Osteoblast (primary cell): Measurements from ENCODE around the gene MYO18B. TPM values are rescaled to one million over a fixed set of nuclear protein-coding genes. Genes with fewer than 3 reads are reported as not detected.

Experiments used
- DNase-seq: peaks from one replicate; pipeline ENCODE4 v3.0.0; 2011; ENCODE audit warnings: low spot score, mixed read lengths; ENCODE audit not compliant: insufficient read length; ENCODE audit errors: missing footprints
- H2AFZ ChIP-seq: 2 replicates; pipeline ENCODE4 v1.6.0; 2011; ENCODE audit warnings: mild to moderate bottlenecking, low read length
- H3K27ac ChIP-seq: 2 replicates; pipeline ENCODE4 v1.5.1; 2011; ENCODE audit warnings: mild to moderate bottlenecking, low read depth, low read length, moderate library complexity
- H3K27me3 ChIP-seq: 2 replicates; pipeline ENCODE4 v1.6.0; 2012; ENCODE audit warnings: mild to moderate bottlenecking, control low read depth, inconsistent platforms, low read length, moderate library complexity; ENCODE audit not compliant: insufficient read depth
- H3K36me3 ChIP-seq: 2 replicates; pipeline ENCODE4 v1.5.1; 2011; ENCODE audit warnings: mild to moderate bottlenecking, low read length, control low read depth, moderate library complexity; ENCODE audit not compliant: insufficient read depth
- H3K4me1 ChIP-seq: 2 replicates; pipeline ENCODE4 v1.5.1; 2011; ENCODE audit warnings: mild to moderate bottlenecking, low read length, control low read depth, moderate library complexity; ENCODE audit not compliant: insufficient read depth
- H3K4me2 ChIP-seq: 2 replicates; pipeline ENCODE4 v1.6.0; 2011; ENCODE audit warnings: mild to moderate bottlenecking, low read length; ENCODE audit not compliant: insufficient read depth
- H3K4me3 ChIP-seq: fragments of 200-600 bp; sonication (generic); 3 replicates; pipeline ENCODE4 v1.5.1; 2012; ENCODE audit warnings: mild to moderate bottlenecking, low read length, inconsistent platforms; ENCODE audit not compliant: insufficient read depth
- H3K79me2 ChIP-seq: 2 replicates; pipeline ENCODE4 v1.6.0; 2012; ENCODE audit warnings: mild to moderate bottlenecking, low read length, control low read depth, inconsistent platforms; ENCODE audit not compliant: insufficient read depth
- H3K9me3 ChIP-seq: 2 replicates; pipeline ENCODE4 v1.5.1; 2011; ENCODE audit warnings: low read depth, low read length, control low read depth
- H4K20me1 ChIP-seq: 2 replicates; pipeline ENCODE4 v1.6.0; 2012; ENCODE audit warnings: mild to moderate bottlenecking, low read length, control low read depth; ENCODE audit not compliant: insufficient read depth
- total RNA-seq: library from RNA; depleted of rRNA; stranded (reverse); fragments of >200 nt; gene quantifications from 2 replicates; pipeline ENCODE4 v1.2.3, GENCODE V29; 2012
- TF ChIP-seq, protein P1 (sequence below): IDR thresholded peaks from 2 replicates; pipeline ENCODE4 v1.5.1; 2011; ENCODE audit warnings: mild to moderate bottlenecking, low read depth, low read length, moderate library complexity; ENCODE audit errors: extremely low read depth

Gene MYO18B
- total RNA-seq, 1 donor: under 0.01 TPM

DNA sequence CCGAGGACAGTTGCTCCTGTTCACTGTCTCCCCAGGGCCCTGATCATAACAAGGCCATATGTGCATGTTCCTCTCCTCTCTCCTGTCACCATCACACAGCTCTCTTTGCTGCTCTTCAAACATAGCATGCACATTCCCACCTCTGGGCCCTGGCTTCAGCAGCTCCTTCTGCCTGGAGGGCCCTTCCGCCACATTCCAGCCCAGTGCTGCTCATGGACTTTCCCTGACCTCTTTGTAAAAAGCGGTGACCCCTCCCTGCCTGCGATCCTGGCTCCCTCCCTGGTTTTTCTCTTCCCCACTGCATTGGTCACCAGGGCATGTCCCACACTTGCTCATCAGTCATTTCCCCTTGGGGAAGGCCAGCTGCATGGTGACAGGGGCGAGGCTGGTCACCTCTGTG is 98.2 kb downstream of the MYO18B start:
- Histone ChIP-seq H3K27me3 (no peaks in the 10 kb centered on the region), H3K36me3 (no peaks in the 10 kb centered on the region), H3K4me1 (no peaks in the 10 kb centered on the region), H3K4me3 (no peak overlapping the region), H3K9me3 (no peaks in the 10 kb centered on the region), H3K27ac (no peak overlapping the region), H4K20me1 (no peaks in the 10 kb centered on the region), H2AFZ (no peak overlapping the region), H3K79me2 (no peaks in the 10 kb centered on the region), H3K4me2 (no peak overlapping the region)
- DNase-seq: no peak
- TF ChIP-seq, protein P1, sequence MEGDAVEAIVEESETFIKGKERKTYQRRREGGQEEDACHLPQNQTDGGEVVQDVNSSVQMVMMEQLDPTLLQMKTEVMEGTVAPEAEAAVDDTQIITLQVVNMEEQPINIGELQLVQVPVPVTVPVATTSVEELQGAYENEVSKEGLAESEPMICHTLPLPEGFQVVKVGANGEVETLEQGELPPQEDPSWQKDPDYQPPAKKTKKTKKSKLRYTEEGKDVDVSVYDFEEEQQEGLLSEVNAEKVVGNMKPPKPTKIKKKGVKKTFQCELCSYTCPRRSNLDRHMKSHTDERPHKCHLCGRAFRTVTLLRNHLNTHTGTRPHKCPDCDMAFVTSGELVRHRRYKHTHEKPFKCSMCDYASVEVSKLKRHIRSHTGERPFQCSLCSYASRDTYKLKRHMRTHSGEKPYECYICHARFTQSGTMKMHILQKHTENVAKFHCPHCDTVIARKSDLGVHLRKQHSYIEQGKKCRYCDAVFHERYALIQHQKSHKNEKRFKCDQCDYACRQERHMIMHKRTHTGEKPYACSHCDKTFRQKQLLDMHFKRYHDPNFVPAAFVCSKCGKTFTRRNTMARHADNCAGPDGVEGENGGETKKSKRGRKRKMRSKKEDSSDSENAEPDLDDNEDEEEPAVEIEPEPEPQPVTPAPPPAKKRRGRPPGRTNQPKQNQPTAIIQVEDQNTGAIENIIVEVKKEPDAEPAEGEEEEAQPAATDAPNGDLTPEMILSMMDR: no peak

DNA sequence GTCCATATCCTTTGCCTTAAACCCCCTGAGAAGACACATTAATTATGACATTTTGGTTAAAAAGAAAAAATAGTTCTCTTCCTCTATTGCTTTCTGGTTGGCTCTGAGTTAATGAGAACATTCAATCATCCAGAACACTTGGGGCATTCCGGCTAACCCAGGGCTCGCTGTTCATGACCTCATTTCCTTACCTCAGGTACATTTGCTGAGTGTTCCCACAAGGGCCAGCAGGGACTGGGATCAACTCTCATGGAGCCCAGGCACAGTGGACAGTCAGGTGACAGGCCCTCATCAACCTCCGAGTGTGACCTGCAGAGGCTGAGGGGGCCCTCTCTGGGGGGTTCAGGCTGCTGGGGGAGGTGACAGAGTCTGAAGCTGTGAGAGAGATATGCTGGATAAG is 98.9 kb downstream of the MYO18B start:
- Histone ChIP-seq H3K36me3 (no peaks in the 10 kb centered on the region), H3K4me3 (no peak overlapping the region), H3K9me3 (no peaks in the 10 kb centered on the region), H4K20me1 (no peaks in the 10 kb centered on the region), H3K4me1 (no peaks in the 10 kb centered on the region), H3K27ac (no peak overlapping the region), H3K79me2 (no peaks in the 10 kb centered on the region), H3K4me2 (no peak overlapping the region), H3K27me3 (no peaks in the 10 kb centered on the region), H2AFZ (no peak overlapping the region)
- DNase-seq: no peak
- TF ChIP-seq, protein P1: no peak

DNA sequence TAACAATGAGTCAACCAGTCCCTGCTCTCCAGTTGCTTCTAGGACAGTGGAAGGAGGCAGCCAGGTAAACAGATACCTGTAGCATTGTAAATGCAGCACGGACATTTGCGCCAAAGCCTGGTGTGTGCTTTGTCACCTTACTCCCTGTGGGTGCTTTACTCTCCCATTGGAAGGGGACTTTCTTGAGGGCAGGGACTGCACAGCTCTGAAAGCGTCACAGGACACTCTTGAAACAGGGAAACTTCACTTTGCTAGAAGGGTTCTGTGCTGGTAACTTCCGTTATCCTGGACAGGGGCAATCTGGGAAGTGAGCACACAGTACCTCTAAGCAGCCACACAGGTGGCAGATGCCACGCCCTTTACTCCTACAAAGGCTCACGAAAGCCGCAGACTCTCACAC is 99.8 kb downstream of the MYO18B start:
- Histone ChIP-seq H3K4me3 (no peak overlapping the region), H3K27me3 (no peaks in the 10 kb centered on the region), H2AFZ (no peak overlapping the region), H3K4me2 (no peak overlapping the region), H3K9me3 (no peaks in the 10 kb centered on the region), H3K79me2 (no peaks in the 10 kb centered on the region), H3K4me1 (no peaks in the 10 kb centered on the region), H4K20me1 (no peaks in the 10 kb centered on the region), H3K36me3 (no peaks in the 10 kb centered on the region), H3K27ac (no peak overlapping the region)
- no peak for DNase-seq
- TF ChIP-seq, protein P1: no peak

DNA sequence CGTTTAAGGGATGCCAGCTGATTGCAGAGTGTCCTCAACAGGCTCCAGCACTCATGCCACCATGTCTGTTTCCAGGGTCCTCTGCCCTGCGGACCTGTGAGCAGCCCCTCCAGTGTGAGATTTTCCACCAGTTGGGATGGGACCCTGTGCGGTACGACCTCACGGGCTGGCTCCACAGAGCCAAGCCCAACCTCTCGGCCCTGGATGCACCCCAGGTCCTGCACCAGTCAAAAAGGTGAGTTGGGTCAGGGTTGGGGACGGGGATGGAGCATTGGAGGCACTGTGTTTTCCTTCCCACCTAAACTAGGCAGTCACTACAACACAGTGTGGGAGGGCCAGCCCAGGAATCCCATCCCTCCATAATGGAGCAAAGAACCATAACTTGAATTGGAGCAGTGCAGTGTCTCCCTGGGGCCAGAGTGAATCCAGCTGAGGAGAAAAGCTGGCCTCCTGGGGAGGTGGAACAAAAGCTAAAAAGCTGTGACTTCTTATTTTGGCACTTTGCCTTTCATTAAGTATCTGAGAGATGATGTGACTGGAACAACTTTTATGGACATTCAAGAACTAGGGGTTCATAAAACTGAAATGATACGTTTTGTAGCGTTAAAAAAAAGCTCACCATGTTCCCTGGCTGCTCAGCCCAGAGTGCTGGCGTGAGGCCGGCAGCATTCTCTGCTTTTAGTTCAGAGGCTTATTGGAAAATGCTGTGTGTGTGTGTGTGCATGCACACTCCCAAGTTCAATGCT is 101.8 kb downstream of the MYO18B start:
- H3K4me2 ChIP-seq: no peak overlapping the region
- no peaks in the 10 kb centered on the region for H3K27me3 ChIP-seq
- TF ChIP-seq, protein P1: no peak
- H3K27ac ChIP-seq: no peak overlapping the region
- H3K79me2 ChIP-seq: no peaks in the 10 kb centered on the region
- H3K9me3 ChIP-seq: no peaks in the 10 kb centered on the region
- H4K20me1 ChIP-seq: no peaks in the 10 kb centered on the region
- no peak for DNase-seq
- H3K36me3 ChIP-seq: no peaks in the 10 kb centered on the region
- H3K4me3 ChIP-seq: no peak overlapping the region
- H3K4me1 ChIP-seq: no peaks in the 10 kb centered on the region
- H2AFZ ChIP-seq: no peak overlapping the region
